H9 (cell line): Measurements from ENCODE around the gene EDNRB. TPM values are rescaled to one million over a fixed set of nuclear protein-coding genes. Genes with fewer than 3 reads are reported as not detected.
A peak's percentile ranks its signal among the peaks of the same experiment; 100 is the strongest.

Source experiments
- DNase-seq: peaks from one replicate; pipeline ENCODE4 v3.0.0-alpha.2; 2017
- H2AFZ ChIP-seq: one replicate; pipeline ENCODE4 v1.6.1; 2013; ENCODE audit warnings: mild to moderate bottlenecking, low read length, control low read depth, moderate library complexity
- H2AK5ac ChIP-seq: 2 replicates; pipeline ENCODE4 v1.6.1; 2013; ENCODE audit warnings: low read length, control low read depth, mixed read lengths; ENCODE audit not compliant: insufficient read length
- H2BK120ac ChIP-seq: one replicate; pipeline ENCODE4 v1.6.1; 2013; ENCODE audit warnings: low read depth, mild to moderate bottlenecking, low read length, control low read depth, inconsistent platforms; ENCODE audit not compliant: poor library complexity, severe bottlenecking
- H2BK12ac ChIP-seq: 2 replicates; pipeline ENCODE4 v1.6.1; 2013; ENCODE audit warnings: low read length, control low read depth, mixed read lengths, low read depth; ENCODE audit not compliant: insufficient read length
- H2BK15ac ChIP-seq: 2 replicates; pipeline ENCODE4 v1.6.1; 2013; ENCODE audit warnings: low read depth, low read length, control low read depth
- H2BK20ac ChIP-seq: one replicate; pipeline ENCODE4 v1.6.1; 2013; ENCODE audit warnings: low read depth, mild to moderate bottlenecking, low read length, control low read depth, inconsistent platforms; ENCODE audit not compliant: poor library complexity, severe bottlenecking
- H2BK5ac ChIP-seq: 2 replicates; pipeline ENCODE4 v1.6.1; 2013; ENCODE audit warnings: low read length, control low read depth, mixed read lengths; ENCODE audit not compliant: insufficient read length
- H3K14ac ChIP-seq: 2 replicates; pipeline ENCODE4 v1.6.1; 2013; ENCODE audit warnings: low read length, control low read depth; ENCODE audit not compliant: insufficient read depth
- H3K18ac ChIP-seq: 2 replicates; pipeline ENCODE4 v1.6.1; 2013; ENCODE audit warnings: low read depth, mild to moderate bottlenecking, mixed read lengths, low read length, control low read depth; ENCODE audit not compliant: insufficient read length
- H3K23ac ChIP-seq: 2 replicates; pipeline ENCODE4 v1.6.1; 2013; ENCODE audit warnings: low read length, control low read depth, mixed read lengths, low read depth; ENCODE audit not compliant: insufficient read length
- H3K23me2 ChIP-seq: 2 replicates; pipeline ENCODE4 v1.6.1; 2013; ENCODE audit warnings: low read depth, mild to moderate bottlenecking, mixed read lengths, low read length, control low read depth; ENCODE audit not compliant: insufficient read length, poor library complexity, severe bottlenecking
- H3K27ac ChIP-seq: 2 replicates; pipeline ENCODE4 v1.5.1; 2013; ENCODE audit warnings: low read length, control low read depth, mixed read lengths, low read depth; ENCODE audit not compliant: insufficient read length
- H3K27me3 ChIP-seq: 2 replicates; pipeline ENCODE4 v1.6.1; 2013; ENCODE audit warnings: low read length, control low read depth, inconsistent platforms; ENCODE audit not compliant: insufficient read depth
- H3K4ac ChIP-seq: 2 replicates; pipeline ENCODE4 v1.6.1; 2013; ENCODE audit warnings: low read depth, mild to moderate bottlenecking, control low read depth, inconsistent platforms, low read length, moderate library complexity
- H3K4me1 ChIP-seq: 2 replicates; pipeline ENCODE4 v1.6.1; 2013; ENCODE audit warnings: low read length, control low read depth, inconsistent platforms; ENCODE audit not compliant: insufficient read depth
- H3K4me2 ChIP-seq: 2 replicates; pipeline ENCODE4 v1.6.1; 2013; ENCODE audit warnings: low read length, control low read depth, mixed read lengths; ENCODE audit not compliant: insufficient read length, insufficient read depth
- H3K56ac ChIP-seq: 2 replicates; pipeline ENCODE4 v1.6.1; 2013; ENCODE audit warnings: low read depth, mild to moderate bottlenecking, mixed read lengths, low read length, control low read depth; ENCODE audit not compliant: insufficient read length
- H3K79me1 ChIP-seq: 2 replicates; pipeline ENCODE4 v1.6.1; 2013; ENCODE audit warnings: low read depth, mild to moderate bottlenecking, moderate library complexity, low read length, control low read depth, inconsistent platforms; ENCODE audit not compliant: insufficient read depth, poor library complexity, severe bottlenecking
- H3K79me2 ChIP-seq: 2 replicates; pipeline ENCODE4 v1.6.1; 2013; ENCODE audit warnings: low read length, control low read depth, inconsistent platforms; ENCODE audit not compliant: insufficient read depth
- H3K9ac ChIP-seq: 2 replicates; pipeline ENCODE4 v1.6.1; 2013; ENCODE audit warnings: low read length, control low read depth, mixed read lengths; ENCODE audit not compliant: insufficient read length; ENCODE audit errors: extremely low read depth
- H3K9me3 ChIP-seq: one replicate; pipeline ENCODE4 v1.6.1; 2013; ENCODE audit warnings: low read depth, low read length, inconsistent platforms; ENCODE audit not compliant: control insufficient read depth
- H3T11ph ChIP-seq: one replicate; pipeline ENCODE4 v1.6.1; 2013; ENCODE audit warnings: mild to moderate bottlenecking, low read length, control low read depth, inconsistent platforms
- H4K20me1 ChIP-seq: one replicate; pipeline ENCODE4 v1.6.1; 2013; ENCODE audit not compliant: control insufficient read depth, insufficient read length, insufficient read depth
- H4K5ac ChIP-seq: 2 replicates; pipeline ENCODE4 v1.6.1; 2013; ENCODE audit warnings: low read depth, mild to moderate bottlenecking, mixed read lengths, low read length, control low read depth; ENCODE audit not compliant: insufficient read length
- H4K8ac ChIP-seq: replicated peaks from 2 replicates; pipeline ENCODE4 v1.6.1; 2013; ENCODE audit warnings: low read length, control low read depth, mixed read lengths, low read depth; ENCODE audit not compliant: insufficient read length
- H4K91ac ChIP-seq: 2 replicates; pipeline ENCODE4 v1.6.1; 2013; ENCODE audit warnings: low read depth, mild to moderate bottlenecking, moderate library complexity, mixed read lengths, low read length, control low read depth; ENCODE audit not compliant: insufficient read length
- H3K27ac Mint-ChIP-seq, 3 experiments: 2 replicates in 2 of 3; 3 replicates in 1 of 3; pipeline ENCODE4 v1.8.0; 2020 to 2021; ENCODE audit warnings: mixed read lengths in 3 of 3, mild to moderate bottlenecking in 1 of 3, moderate library complexity in 1 of 3
- H3K27me3 Mint-ChIP-seq: 2 replicates; pipeline ENCODE4 v1.8.0; 2021; ENCODE audit warnings: low read depth, mild to moderate bottlenecking, moderate library complexity, mixed read lengths
- H3K36me3 Mint-ChIP-seq, 3 experiments: 2 replicates in 2 of 3; 3 replicates in 1 of 3; pipeline ENCODE4 v1.8.0; 2020 to 2021; ENCODE audit warnings: low read depth in 3 of 3, mixed read lengths in 3 of 3; ENCODE audit not compliant: insufficient read depth in 1 of 3
- H3K4me1 Mint-ChIP-seq, 2 experiments: 2 replicates each; pipeline ENCODE4 v1.8.0; 2020; ENCODE audit warnings: mixed read lengths in 2 of 2
- H3K4me3 Mint-ChIP-seq, 2 experiments: 2 replicates in 1 of 2; 3 replicates in 1 of 2; pipeline ENCODE4 v1.8.0; 2020 to 2021; ENCODE audit warnings: mild to moderate bottlenecking in 2 of 2, mixed read lengths in 2 of 2, moderate library complexity in 1 of 2
- H3K9me3 Mint-ChIP-seq, 2 experiments: 2 replicates in 1 of 2; 3 replicates in 1 of 2; pipeline ENCODE4 v1.8.0; 2020; ENCODE audit warnings: mild to moderate bottlenecking in 2 of 2, mixed read lengths in 2 of 2, moderate library complexity in 1 of 2
- WGBS: extraction: QIAGEN DNeasy Blood & Tissue Kit; methylation state at CpG from one replicate; pipeline ENCODE4 v1.1.7; 2013; ENCODE audit warnings: missing lambda C conversion rate, low lambda C conversion rate, mixed read lengths; ENCODE audit not compliant: insufficient read length; ENCODE audit errors: extremely low coverage; 5-methylcytosine and 5-hydroxymethylcytosine counted together
- total RNA-seq: library from RNA; stranded (reverse); gene quantifications from 2 replicates; pipeline ENCODE4 v1.2.1, GENCODE V29; 2021
- TF ChIP-seq, protein P1 (sequence below): fragments of 200-600 bp; sonication (generic); conservative IDR thresholded peaks from 3 replicates; pipeline ENCODE4 v1.8.0; 2021; ENCODE audit warnings: antibody characterized with exemption, mild to moderate bottlenecking

EDNRB gene
- total RNA-seq, 1 experiment from 2014 or later: 6.6 TPM

- H3K27me3 Mint-ChIP-seq: peaks cover 4% of the 10 kb centered on the region; the same call in 1 of the 2 replicates
- TF ChIP-seq, protein P1, sequence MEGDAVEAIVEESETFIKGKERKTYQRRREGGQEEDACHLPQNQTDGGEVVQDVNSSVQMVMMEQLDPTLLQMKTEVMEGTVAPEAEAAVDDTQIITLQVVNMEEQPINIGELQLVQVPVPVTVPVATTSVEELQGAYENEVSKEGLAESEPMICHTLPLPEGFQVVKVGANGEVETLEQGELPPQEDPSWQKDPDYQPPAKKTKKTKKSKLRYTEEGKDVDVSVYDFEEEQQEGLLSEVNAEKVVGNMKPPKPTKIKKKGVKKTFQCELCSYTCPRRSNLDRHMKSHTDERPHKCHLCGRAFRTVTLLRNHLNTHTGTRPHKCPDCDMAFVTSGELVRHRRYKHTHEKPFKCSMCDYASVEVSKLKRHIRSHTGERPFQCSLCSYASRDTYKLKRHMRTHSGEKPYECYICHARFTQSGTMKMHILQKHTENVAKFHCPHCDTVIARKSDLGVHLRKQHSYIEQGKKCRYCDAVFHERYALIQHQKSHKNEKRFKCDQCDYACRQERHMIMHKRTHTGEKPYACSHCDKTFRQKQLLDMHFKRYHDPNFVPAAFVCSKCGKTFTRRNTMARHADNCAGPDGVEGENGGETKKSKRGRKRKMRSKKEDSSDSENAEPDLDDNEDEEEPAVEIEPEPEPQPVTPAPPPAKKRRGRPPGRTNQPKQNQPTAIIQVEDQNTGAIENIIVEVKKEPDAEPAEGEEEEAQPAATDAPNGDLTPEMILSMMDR: no peak
- H4K91ac ChIP-seq: no peak overlapping the region
- H3K27me3 ChIP-seq: no peaks in the 10 kb centered on the region
- no peak overlapping the region for H2AK5ac ChIP-seq
- peaks cover 28 to 37% of the 10 kb centered on the region in 2 experiments for H3K4me1 Mint-ChIP-seq
- DNase-seq: no peak
- H3K23me2 ChIP-seq: no peaks in the 10 kb centered on the region
- H3K79me1 ChIP-seq: no peaks in the 10 kb centered on the region
- H3K23ac ChIP-seq: no peak overlapping the region
- no peak overlapping the region for H2BK12ac ChIP-seq
- H3K9me3 ChIP-seq: no peaks in the 10 kb centered on the region
- no peak overlapping the region for H2BK120ac ChIP-seq
- H2BK5ac ChIP-seq: no peak overlapping the region
- H3K4me1 ChIP-seq: peaks cover 2% of the 10 kb centered on the region; the same call in 1 of the 2 replicates
- no peak overlapping the region for H3K18ac ChIP-seq
- H2AFZ ChIP-seq: peak overlapping the region; percentile 17
- H3K27ac ChIP-seq: no peak overlapping the region
- H3K27ac Mint-ChIP-seq: peak overlapping the region in 1 of 3 experiments; percentile 5; a peak in 2 of 7 replicates
- no peak overlapping the region for H4K8ac ChIP-seq
- peaks cover 0 to 13% (median 7%) of the 10 kb centered on the region in 3 experiments; a peak in 4 of 7 replicates for H3K36me3 Mint-ChIP-seq
- no CpG with 5 or more reads among the region's 8 CpGs for WGBS
- H4K5ac ChIP-seq: no peak overlapping the region
- H3K9me3 Mint-ChIP-seq: peaks cover 0 to 3% of the 10 kb centered on the region in 2 experiments; a peak in 2 of 5 replicates
- no peaks in the 10 kb centered on the region for H4K20me1 ChIP-seq
- no peak overlapping the region for H3K14ac ChIP-seq
- no peaks in the 10 kb centered on the region for H3K79me2 ChIP-seq
- H2BK20ac ChIP-seq: no peak overlapping the region
- H3K4me2 ChIP-seq: no peak overlapping the region
- no peak overlapping the region for H3K4me3 Mint-ChIP-seq
- H3K4ac ChIP-seq: no peak overlapping the region
- H3K56ac ChIP-seq: no peak overlapping the region
- no peak overlapping the region for H3T11ph ChIP-seq
- H3K9ac ChIP-seq: no peak overlapping the region
- H2BK15ac ChIP-seq: no peak overlapping the region
These were observed 59.2 kb downstream of the EDNRB start for GRCh38 chr13:77859450-77859849.
